Measurements from ENCODE around the gene KDM4C.
"Not testable (repeated sequence)": the region's sequence is repeated elsewhere in the genome, so short reads cannot be mapped to it uniquely, and the experiment has no call there.

KDM4C gene

GRCh38 chr9:6986141-6986815, 228.5 kb downstream of the KDM4C start:
- no peak for DNase-seq

DNA sequence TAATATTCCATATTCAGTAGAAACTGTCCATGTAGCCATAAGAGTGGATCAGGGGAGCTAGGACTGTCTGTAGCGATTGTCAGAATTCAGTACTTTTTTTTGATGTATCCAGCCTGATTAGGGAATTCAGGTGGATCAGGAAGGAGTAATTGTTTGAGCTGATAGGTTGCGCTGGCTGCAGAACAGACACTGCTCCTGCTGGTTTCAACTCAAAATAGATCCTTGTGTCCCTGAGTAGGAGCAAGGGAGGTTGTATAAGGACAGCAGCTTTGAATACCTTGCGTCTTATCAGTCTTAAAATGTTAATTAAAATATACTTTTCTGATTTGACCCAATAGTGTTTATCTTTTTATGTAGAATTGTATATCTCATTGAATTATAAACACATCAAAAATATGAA, 229.6 kb downstream of the KDM4C start:
- no peak for DNase-seq

GRCh38 chr9:6991418-6991817, 233.6 kb downstream of the KDM4C start:
- no peak for DNase-seq

DNA sequence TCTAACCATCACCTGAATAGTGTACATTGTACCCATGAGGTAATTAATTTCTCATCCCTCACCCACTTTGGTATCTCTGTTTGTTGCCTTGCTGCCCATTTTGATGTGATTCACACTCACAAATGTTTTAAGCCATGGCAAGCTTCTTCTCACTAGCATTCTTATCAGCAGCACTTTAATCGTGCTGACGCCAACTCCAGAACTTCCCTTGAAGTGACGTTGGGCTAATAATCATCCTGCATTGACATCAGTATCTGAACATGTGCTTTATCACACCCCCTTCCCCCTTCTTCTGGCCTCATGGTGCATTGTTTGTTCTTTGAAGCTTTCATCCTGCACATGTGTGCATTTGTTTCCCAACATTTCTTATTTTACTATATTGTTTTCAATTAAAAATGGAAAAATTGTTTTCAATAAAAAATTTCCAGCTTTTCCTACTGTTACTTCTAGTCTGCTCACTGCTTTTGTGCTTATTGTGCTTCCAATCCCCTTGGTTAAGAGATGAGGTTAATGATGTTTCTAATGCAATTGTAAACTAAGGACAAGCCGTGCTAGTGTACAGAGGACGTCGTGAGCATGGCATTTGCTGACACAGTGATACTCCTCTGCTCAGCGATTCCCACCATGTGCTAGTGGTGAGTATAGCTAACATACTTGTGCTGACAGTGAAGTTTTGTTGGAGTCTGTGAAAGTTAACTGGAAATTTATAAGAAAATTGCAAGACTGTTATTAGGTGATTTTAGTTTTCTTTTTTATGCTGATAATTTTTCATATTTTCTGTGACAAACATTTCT, 238.5 kb downstream of the KDM4C start:
- no peak for DNase-seq

GRCh38 chr9:6997330-6997729, 239.6 kb downstream of the KDM4C start:
- no peak for DNase-seq

- no peak for DNase-seq
Observed at GRCh38 chr9:6999794-7000193, 242.0 kb downstream of the KDM4C start.

DNA sequence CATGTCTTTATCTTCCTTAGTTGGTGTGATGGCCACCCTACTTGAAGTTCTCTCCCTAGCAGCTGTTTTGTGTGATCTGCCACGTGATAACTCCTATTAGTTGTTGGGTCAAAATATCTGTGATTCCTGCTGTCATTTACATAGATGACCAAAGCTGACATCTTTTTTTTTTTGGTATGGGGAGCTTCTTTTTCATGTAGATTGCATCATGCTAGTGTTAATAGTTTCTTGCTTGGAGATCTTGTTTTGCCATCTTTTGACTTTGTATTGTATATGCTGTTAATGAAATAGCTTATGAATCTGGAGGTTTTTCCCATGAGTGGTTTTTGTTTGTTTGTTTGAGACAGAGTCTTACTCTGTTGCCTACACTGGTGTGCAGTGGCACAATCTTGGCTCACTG, 243.8 kb downstream of the KDM4C start:
- DNase-seq: no peak

DNA sequence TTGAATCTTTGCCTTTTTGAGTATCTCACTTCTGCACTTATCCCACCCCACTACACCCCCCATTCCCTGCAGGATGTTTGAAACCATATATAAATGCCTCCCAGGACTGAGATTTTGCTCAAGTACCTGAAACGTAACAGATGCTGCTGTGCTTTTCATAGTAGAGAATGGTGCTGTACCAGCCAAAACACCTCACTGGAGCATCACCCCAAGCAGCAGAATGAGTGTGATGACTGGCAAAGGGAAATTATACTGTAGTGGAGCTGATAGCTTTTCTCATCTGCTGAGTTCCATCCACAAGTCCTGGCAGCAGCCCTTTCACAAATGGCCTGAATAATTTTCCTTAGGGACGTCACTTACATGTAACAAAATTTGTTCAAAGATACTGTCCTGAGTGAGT, 246.1 kb downstream of the KDM4C start:
- no peak for DNase-seq

- DNase-seq: no peak
Observed at GRCh38 chr9:7006417-7006816, 248.6 kb downstream of the KDM4C start.

DNA sequence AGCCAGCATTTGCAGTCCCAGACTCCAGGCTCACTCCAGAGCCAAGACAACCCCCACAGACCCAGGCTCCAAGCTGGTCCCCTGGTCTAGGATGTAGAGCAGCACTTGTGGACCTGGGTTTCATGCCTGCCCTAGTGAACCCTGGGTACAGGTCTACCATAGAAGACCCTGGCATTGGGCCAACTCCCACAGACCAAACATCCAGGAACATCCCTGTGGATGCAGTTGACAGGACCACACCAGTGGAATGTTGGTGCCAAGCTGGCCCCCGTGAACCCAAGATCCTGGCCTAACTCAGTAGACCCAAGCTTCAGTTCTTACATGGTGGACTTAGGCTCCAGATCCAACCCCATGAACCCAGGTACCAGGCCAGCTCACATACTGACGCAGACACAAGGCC, 250.6 kb downstream of the KDM4C start:
- no peak for DNase-seq

- DNase-seq: no peak
Observed at GRCh38 chr9:7009065-7009464, 251.3 kb downstream of the KDM4C start.

GRCh38 chr9:7011395-7012067, 253.8 kb downstream of the KDM4C start:
- peak; percentile 1 for DNase-seq

DNA sequence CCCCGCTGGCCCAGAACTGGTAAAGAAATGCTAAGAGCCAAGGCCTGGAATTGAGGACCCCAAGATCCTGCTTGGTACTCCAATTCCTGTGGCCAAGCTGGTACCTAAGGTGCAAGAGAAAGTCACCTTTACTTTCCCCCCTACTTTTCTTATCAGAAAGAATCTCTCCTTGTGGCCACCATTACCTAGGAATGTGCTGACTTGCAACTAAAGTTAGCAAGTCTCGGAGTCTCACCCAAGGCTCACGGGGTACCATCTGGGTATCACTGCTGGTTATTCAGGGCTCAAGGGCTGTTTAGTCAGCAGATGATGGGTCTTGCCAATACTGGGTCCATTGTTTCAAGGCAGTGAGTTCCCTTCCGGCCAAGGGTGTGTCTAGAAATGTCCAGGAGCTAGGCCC, 270.2 kb downstream of the KDM4C start:
- DNase-seq: no peak

DNA sequence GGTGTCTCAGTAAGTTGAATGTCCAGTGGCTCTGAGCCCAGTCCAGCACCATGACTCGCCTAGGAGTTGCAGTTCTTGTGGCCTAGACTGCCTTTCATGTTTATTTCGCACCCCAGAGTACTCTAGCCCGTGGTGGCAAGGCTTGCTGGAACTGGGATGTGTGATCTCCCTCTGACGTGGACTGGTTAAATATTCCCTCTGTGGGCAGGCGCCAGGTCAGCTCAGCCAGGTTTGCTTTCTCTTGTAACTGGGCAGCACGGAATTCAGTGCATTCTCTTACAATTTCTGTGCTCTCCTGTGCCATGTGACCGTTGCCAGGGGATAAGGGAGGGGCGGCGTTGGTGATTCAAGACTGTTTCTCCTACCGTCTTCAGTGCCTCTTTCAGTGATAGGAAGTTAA, 270.8 kb downstream of the KDM4C start:
- no peak for DNase-seq

DNA sequence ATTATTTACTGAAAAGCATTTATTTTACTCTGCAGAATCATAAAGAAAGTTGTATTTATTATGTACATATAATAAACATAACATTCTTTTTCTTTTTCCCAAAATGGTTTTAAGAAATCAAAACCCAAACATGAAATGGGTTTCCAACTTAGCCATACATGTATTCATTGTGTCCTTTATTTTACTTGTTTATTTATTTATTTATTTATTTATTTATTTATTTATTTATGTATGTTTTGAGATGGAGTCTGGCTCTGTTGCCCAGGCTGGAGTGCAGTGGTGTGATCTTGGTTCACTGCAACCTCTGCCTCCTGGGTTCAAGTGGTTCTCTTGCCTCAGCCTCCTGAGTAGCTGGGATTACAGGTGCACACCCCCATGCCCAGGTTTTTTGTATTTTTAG, 273.2 kb downstream of the KDM4C start:
- DNase-seq: not testable (repeated sequence)

- DNase-seq: no peak
Observed at GRCh38 chr9:7033076-7034045, 275.6 kb downstream of the KDM4C start.

GRCh38 chr9:7037176-7037575, 279.4 kb downstream of the KDM4C start:
- DNase-seq: no peak

DNA sequence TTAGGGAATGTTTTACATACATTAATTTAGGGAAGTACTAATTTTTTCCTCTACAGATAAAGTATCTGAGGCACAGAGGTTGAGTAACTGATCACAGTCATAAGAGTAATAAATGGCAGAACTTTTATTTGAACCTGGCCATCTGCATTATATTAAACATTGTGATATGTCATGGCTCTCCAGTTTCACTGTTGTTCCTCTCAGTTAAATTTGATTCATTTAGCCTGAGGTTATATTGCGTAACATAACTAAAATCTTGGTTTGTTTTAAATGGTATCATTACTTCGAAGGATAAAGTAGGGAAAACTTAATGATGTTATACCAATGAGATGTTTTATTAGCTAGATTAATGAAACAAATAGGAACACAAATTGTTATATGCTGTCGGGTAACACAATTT, 284.4 kb downstream of the KDM4C start:
- no peak for DNase-seq

DNA sequence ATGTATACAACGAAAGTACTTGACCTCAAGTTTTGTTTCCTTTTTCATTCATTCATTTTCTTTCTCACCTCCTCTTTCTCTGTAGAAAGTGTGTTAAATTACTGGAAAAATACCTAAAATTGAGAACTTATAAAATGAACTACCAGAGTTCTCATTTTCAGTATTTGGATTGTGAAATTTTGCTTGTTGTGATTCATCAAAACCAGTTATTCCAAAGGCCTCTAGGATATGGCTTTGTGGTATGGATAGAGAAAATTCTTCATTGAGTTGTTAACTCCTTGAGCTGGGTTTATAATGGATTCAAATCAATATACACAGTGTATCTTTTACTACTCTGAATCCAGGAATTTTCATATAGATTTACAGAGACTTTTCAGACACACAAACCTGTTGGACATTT, 287.6 kb downstream of the KDM4C start:
- DNase-seq: no peak

GRCh38 chr9:7051711-7052110, 293.9 kb downstream of the KDM4C start:
- no peak for DNase-seq

- no peak for DNase-seq
Observed at GRCh38 chr9:7053903-7054302, 296.1 kb downstream of the KDM4C start.

- DNase-seq: no peak
Observed at GRCh38 chr9:7055171-7055903, 297.6 kb downstream of the KDM4C start.
